Trophoblast cell (in vitro differentiated cells and primary cell): ENCODE measurements around the gene TMEM53.

Source experiments
- DNase-seq, 2 donors: peaks; one replicate each; pipeline ENCODE4 v3.0.0-alpha.2; 2016
- H2AFZ ChIP-seq: 2 replicates; pipeline ENCODE4 v1.6.1; 2013; ENCODE audit warnings: low read length, moderate library complexity, mild to moderate bottlenecking; ENCODE audit not compliant: insufficient read depth, poor library complexity
- H2AK5ac ChIP-seq: 2 replicates; pipeline ENCODE4 v1.6.1; 2013; ENCODE audit warnings: mild to moderate bottlenecking, low read length
- H2BK120ac ChIP-seq: 2 replicates; pipeline ENCODE4 v1.6.1; 2013; ENCODE audit warnings: low read length, mild to moderate bottlenecking, moderate library complexity; ENCODE audit not compliant: insufficient read depth, poor library complexity
- H2BK12ac ChIP-seq: 2 replicates; pipeline ENCODE4 v1.6.1; 2013; ENCODE audit warnings: mild to moderate bottlenecking, low read length, moderate library complexity
- H2BK5ac ChIP-seq: 2 replicates; pipeline ENCODE4 v1.6.1; 2013; ENCODE audit warnings: low read length, low read depth, moderate library complexity, mild to moderate bottlenecking; ENCODE audit not compliant: poor library complexity
- H3K14ac ChIP-seq: 2 replicates; pipeline ENCODE4 v1.6.1; 2013; ENCODE audit warnings: mild to moderate bottlenecking, low read length
- H3K18ac ChIP-seq: 2 replicates; pipeline ENCODE4 v1.6.1; 2013; ENCODE audit warnings: mild to moderate bottlenecking, low read length
- H3K23ac ChIP-seq: 2 replicates; pipeline ENCODE4 v1.6.1; 2013; ENCODE audit warnings: low read length
- H3K27ac ChIP-seq: 2 replicates; pipeline ENCODE4 v1.5.1; 2013; ENCODE audit warnings: low read depth, mild to moderate bottlenecking, inconsistent platforms, low read length, moderate library complexity
- H3K27me3 ChIP-seq: 2 replicates; pipeline ENCODE4 v1.6.1; 2013; ENCODE audit warnings: inconsistent platforms, mild to moderate bottlenecking, low read length, moderate library complexity; ENCODE audit not compliant: insufficient read depth
- H3K36me3 ChIP-seq, 2 experiments: 1 replicate in 1 of 2; 2 replicates in 1 of 2; pipeline ENCODE4 v1.6.1; 2013; ENCODE audit warnings: low read length in 2 of 2, mild to moderate bottlenecking in 2 of 2, moderate library complexity in 1 of 2; ENCODE audit not compliant: insufficient read depth in 2 of 2, control insufficient read depth in 1 of 2
- H3K4ac ChIP-seq: 2 replicates; pipeline ENCODE4 v1.6.1; 2013; ENCODE audit warnings: low read depth, mild to moderate bottlenecking, low read length, moderate library complexity
- H3K4me1 ChIP-seq, 2 experiments: 1 replicate in 1 of 2; 2 replicates in 1 of 2; pipeline ENCODE4 v1.6.1; 2013; ENCODE audit warnings: low read length in 2 of 2, mild to moderate bottlenecking in 2 of 2, moderate library complexity in 1 of 2; ENCODE audit not compliant: insufficient read depth in 2 of 2, control insufficient read depth in 1 of 2
- H3K4me2 ChIP-seq: 2 replicates; pipeline ENCODE4 v1.6.1; 2013; ENCODE audit warnings: inconsistent platforms, mild to moderate bottlenecking, low read length, moderate library complexity
- H3K4me3 ChIP-seq: 2 replicates; pipeline ENCODE4 v1.5.1; 2013; ENCODE audit warnings: mild to moderate bottlenecking, low read depth, low read length, inconsistent platforms
- H3K79me1 ChIP-seq: one replicate; pipeline ENCODE4 v1.6.1; 2013; ENCODE audit warnings: low read length
- H3K79me2 ChIP-seq: 2 replicates; pipeline ENCODE4 v1.6.1; 2013; ENCODE audit warnings: low read length, mild to moderate bottlenecking; ENCODE audit not compliant: control insufficient read depth, insufficient read depth, poor library complexity
- H3K9ac ChIP-seq: 2 replicates; pipeline ENCODE4 v1.6.1; 2013; ENCODE audit warnings: mild to moderate bottlenecking, low read length
- H3K9me3 ChIP-seq: 2 replicates; pipeline ENCODE4 v1.6.1; 2013; ENCODE audit warnings: low read depth, mild to moderate bottlenecking, control low read depth, inconsistent platforms, low read length; ENCODE audit not compliant: insufficient read depth
- H4K12ac ChIP-seq: 2 replicates; pipeline ENCODE4 v1.6.1; 2013; ENCODE audit warnings: low read depth, mild to moderate bottlenecking, low read length, moderate library complexity
- H4K8ac ChIP-seq: 2 replicates; pipeline ENCODE4 v1.6.1; 2013; ENCODE audit warnings: low read depth, mild to moderate bottlenecking, low read length, moderate library complexity
- H4K91ac ChIP-seq: one replicate; pipeline ENCODE4 v1.6.1; 2013; ENCODE audit warnings: low read depth, mild to moderate bottlenecking, low read length, moderate library complexity
- WGBS: extraction: QIAGEN DNeasy Blood & Tissue Kit; methylation state at CpG from one replicate; pipeline ENCODE4 v1.1.7; 2013; ENCODE audit warnings: missing lambda C conversion rate; ENCODE audit not compliant: insufficient read length, insufficient coverage; ENCODE audit errors: extremely low coverage; 5-methylcytosine and 5-hydroxymethylcytosine counted together

TMEM53 gene

GRCh38 chr1:44628962-44629756, 45.1 kb downstream of the TMEM53 start:
- DNase-seq, result no peak
- Histone ChIP-seq H2BK120ac (no peak overlapping the region), H3K9me3 (no peaks in the 10 kb centered on the region), H3K4me2 (no peak overlapping the region), H3K14ac (no peak overlapping the region), H4K12ac (no peak overlapping the region), H3K27ac (no peak overlapping the region), H3K36me3 (peaks cover 0 to 3% of the 10 kb centered on the region in 2 experiments), H3K79me2 (peaks cover 2% of the 10 kb centered on the region), H3K9ac (no peak overlapping the region), H3K4ac (no peak overlapping the region), H3K79me1 (peaks cover 11% of the 10 kb centered on the region), H2AK5ac (no peak overlapping the region), H4K8ac (no peak overlapping the region), H3K27me3 (no peaks in the 10 kb centered on the region), H3K4me1 (peaks cover 0 to 8% of the 10 kb centered on the region in 2 experiments), H4K91ac (no peak overlapping the region), H2AFZ (no peak overlapping the region), H3K18ac (no peak overlapping the region), H2BK12ac (no peak overlapping the region), H3K4me3 (no peak overlapping the region), H2BK5ac (no peak overlapping the region), H3K23ac (no peak overlapping the region)
- WGBS, result no CpG with 5 or more reads among the region's 5 CpGs

GRCh38 chr1:44625348-44625747, 48.9 kb downstream of the TMEM53 start:
- no peak overlapping the region for H3K27ac ChIP-seq
- no peaks in the 10 kb centered on the region for H3K27me3 ChIP-seq
- H2BK120ac ChIP-seq, result no peak overlapping the region
- H3K36me3 ChIP-seq, result no peaks in the 10 kb centered on the region
- H2AFZ ChIP-seq, result no peak overlapping the region
- H3K79me1 ChIP-seq, result no peaks in the 10 kb centered on the region
- no peak overlapping the region for H3K23ac ChIP-seq
- no peak overlapping the region for H2BK5ac ChIP-seq
- H4K8ac ChIP-seq, result no peak overlapping the region
- no peaks in the 10 kb centered on the region for H3K4me1 ChIP-seq
- DNase-seq, result no peak
- H4K12ac ChIP-seq, result no peak overlapping the region
- H3K14ac ChIP-seq, result no peak overlapping the region
- no CpG with 5 or more reads among the region's 7 CpGs for WGBS
- H3K9me3 ChIP-seq, result no peaks in the 10 kb centered on the region
- H2AK5ac ChIP-seq, result no peak overlapping the region
- no peak overlapping the region for H2BK12ac ChIP-seq
- no peak overlapping the region for H3K9ac ChIP-seq
- H3K4ac ChIP-seq, result no peak overlapping the region
- no peak overlapping the region for H3K4me3 ChIP-seq
- H3K79me2 ChIP-seq, result no peaks in the 10 kb centered on the region
- no peak overlapping the region for H3K18ac ChIP-seq
- H3K4me2 ChIP-seq, result no peak overlapping the region
- no peak overlapping the region for H4K91ac ChIP-seq

GRCh38 chr1:44624268-44624901, 49.9 kb downstream of the TMEM53 start:
- Histone ChIP-seq H3K4me1 (no peaks in the 10 kb centered on the region), H3K4me2 (no peak overlapping the region), H2BK5ac (no peak overlapping the region), H3K9ac (no peak overlapping the region), H3K23ac (no peak overlapping the region), H3K4ac (no peak overlapping the region), H2AFZ (no peak overlapping the region), H3K36me3 (no peaks in the 10 kb centered on the region), H3K14ac (no peak overlapping the region), H2BK12ac (no peak overlapping the region), H3K9me3 (no peaks in the 10 kb centered on the region), H2AK5ac (no peak overlapping the region), H3K4me3 (no peak overlapping the region), H3K79me1 (no peaks in the 10 kb centered on the region), H3K18ac (no peak overlapping the region), H3K27ac (no peak overlapping the region), H4K91ac (no peak overlapping the region), H2BK120ac (no peak overlapping the region), H4K12ac (no peak overlapping the region), H3K27me3 (no peaks in the 10 kb centered on the region), H3K79me2 (no peaks in the 10 kb centered on the region), H4K8ac (no peak overlapping the region)
- no peak for DNase-seq
- no CpG with 5 or more reads among the region's 12 CpGs for WGBS

GRCh38 chr1:44621841-44622286, 52.4 kb downstream of the TMEM53 start:
- H3K4me2 ChIP-seq, result no peak overlapping the region
- H4K12ac ChIP-seq, result no peak overlapping the region
- H3K27ac ChIP-seq, result no peak overlapping the region

More at GRCh38 chr1:44621841-44622286, 52.4 kb downstream of the TMEM53 start:
- Histone ChIP-seq H3K27me3 (peaks cover 12% of the 10 kb centered on the region), H2AK5ac (no peak overlapping the region), H3K79me1 (no peaks in the 10 kb centered on the region), H3K79me2 (no peaks in the 10 kb centered on the region), H2BK12ac (no peak overlapping the region), H3K18ac (no peak overlapping the region), H3K4me1 (peaks cover 0 to 2% of the 10 kb centered on the region in 2 experiments), H3K23ac (no peak overlapping the region), H4K8ac (no peak overlapping the region), H2BK120ac (no peak overlapping the region), H3K14ac (no peak overlapping the region), H3K4me3 (no peak overlapping the region), H3K9ac (no peak overlapping the region), H3K36me3 (no peaks in the 10 kb centered on the region), H3K9me3 (peaks cover 1% of the 10 kb centered on the region), H4K91ac (no peak overlapping the region), H2BK5ac (no peak overlapping the region), H2AFZ (no peak overlapping the region), H3K4ac (no peak overlapping the region)
- DNase-seq, result no peak
- no CpG with 5 or more reads among the region's 15 CpGs for WGBS
